Right atrium auricular region (tissue), 2 donors: ENCODE results near the gene GINS2. TPM values are rescaled to one million over a fixed set of nuclear protein-coding genes. Genes with fewer than 3 reads are reported as not detected.

ENCODE experiments used
- DNase-seq: peaks from one replicate; pipeline ENCODE4 v3.0.0-alpha.2; 2019; ENCODE audit warnings: low spot score
- H3K27ac ChIP-seq, 2 donors: fragments of 200-600 bp; sonication (generic); 1 replicate in 1 of 2; 2 replicates in 1 of 2; pipeline ENCODE4 v1.5.1; 2016 to 2019
- H3K27me3 ChIP-seq, 2 donors: fragments of 200-600 bp; sonication (generic); one replicate each; pipeline versions ENCODE4 v1.5.1 to v1.6.0; 2017 to 2019
- H3K36me3 ChIP-seq: fragments of 200-600 bp; sonication (generic); one replicate; pipeline ENCODE4 v1.5.1; 2016
- H3K4me1 ChIP-seq, 2 donors: fragments of 200-600 bp; sonication (generic); one replicate each; pipeline versions ENCODE4 v1.5.1 to v1.6.0; 2017 to 2019
- H3K4me3 ChIP-seq, 2 donors: fragments of 200-600 bp; sonication (generic); 1 replicate in 1 of 2; 2 replicates in 1 of 2; pipeline ENCODE4 v1.5.1; 2017 to 2019; ENCODE audit warnings: mild to moderate bottlenecking in 1 of 2, moderate library complexity in 1 of 2
- H3K9me3 ChIP-seq, 2 donors: fragments of 200-600 bp; sonication (generic); one replicate each; pipeline ENCODE4 v1.5.1; 2019
- total RNA-seq, 2 donors: library from RNA; depleted of rRNA; stranded (reverse); fragments of >200 nt; gene quantifications; one replicate each; pipeline ENCODE4 v1.1.0, GENCODE V29; 2016
- TF ChIP-seq, protein P1 (sequence below), 2 donors: fragments of 200-600 bp; sonication (generic); IDR thresholded peaks; one replicate each; pipeline ENCODE4 v1.5.1; 2019; ENCODE audit warnings: antibody characterized with exemption in 2 of 2

The GINS2 gene
- total RNA-seq, 2 donors from 2014 or later: 0.15 TPM; not detected in 1

DNA sequence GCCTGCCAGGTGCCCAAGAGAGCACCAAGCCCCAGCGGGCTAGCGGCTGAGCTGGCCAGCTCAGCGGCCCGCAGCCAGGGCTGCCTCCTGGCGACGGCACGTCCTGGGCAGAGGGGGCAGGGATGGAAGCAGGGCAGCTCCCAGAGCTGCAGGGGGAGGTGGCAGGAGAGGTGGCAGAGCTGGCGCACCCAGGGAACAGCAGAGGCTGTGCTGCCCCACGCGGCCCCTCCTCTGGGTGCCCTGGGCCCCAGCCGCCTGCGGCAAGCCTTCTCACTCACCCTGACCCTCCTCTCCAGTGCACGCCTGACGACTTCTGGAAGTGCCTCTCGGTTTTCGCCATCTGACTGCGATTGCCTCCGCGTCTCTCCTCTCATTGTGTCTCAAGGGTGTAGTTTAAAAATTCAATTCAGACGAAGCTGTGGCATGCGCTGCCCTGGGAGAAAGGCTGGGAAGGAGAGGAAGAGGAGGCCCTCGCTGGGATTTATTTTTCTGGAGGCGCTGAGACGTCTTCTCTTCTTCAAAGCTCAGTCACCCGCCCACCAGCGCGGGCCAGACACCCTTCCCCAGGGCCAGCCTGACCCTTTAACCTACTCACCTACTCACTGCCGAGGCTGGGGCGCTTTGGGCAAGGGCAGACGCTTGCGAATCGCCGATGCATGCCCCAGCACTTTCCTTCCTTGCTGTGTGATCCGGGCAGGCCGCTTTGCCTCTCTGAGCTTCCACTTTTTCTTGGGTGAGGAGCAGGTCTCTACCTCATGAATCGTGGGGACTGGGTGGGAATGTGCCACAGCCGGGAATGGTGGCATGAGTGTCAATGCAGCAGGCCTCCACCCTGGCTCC is 50.7 kb downstream of the GINS2 start:
- Histone ChIP-seq H3K27ac (peak overlapping the region; percentile 70 to 80), H3K4me3 (no peak overlapping the region), H3K27me3 (no peaks in the 10 kb centered on the region), H3K9me3 (no peaks in the 10 kb centered on the region), H3K4me1 (peaks cover 0 to 67% of the 10 kb centered on the region in 2 donors), H3K36me3 (peaks cover 7% of the 10 kb centered on the region)
- TF ChIP-seq, protein P1, sequence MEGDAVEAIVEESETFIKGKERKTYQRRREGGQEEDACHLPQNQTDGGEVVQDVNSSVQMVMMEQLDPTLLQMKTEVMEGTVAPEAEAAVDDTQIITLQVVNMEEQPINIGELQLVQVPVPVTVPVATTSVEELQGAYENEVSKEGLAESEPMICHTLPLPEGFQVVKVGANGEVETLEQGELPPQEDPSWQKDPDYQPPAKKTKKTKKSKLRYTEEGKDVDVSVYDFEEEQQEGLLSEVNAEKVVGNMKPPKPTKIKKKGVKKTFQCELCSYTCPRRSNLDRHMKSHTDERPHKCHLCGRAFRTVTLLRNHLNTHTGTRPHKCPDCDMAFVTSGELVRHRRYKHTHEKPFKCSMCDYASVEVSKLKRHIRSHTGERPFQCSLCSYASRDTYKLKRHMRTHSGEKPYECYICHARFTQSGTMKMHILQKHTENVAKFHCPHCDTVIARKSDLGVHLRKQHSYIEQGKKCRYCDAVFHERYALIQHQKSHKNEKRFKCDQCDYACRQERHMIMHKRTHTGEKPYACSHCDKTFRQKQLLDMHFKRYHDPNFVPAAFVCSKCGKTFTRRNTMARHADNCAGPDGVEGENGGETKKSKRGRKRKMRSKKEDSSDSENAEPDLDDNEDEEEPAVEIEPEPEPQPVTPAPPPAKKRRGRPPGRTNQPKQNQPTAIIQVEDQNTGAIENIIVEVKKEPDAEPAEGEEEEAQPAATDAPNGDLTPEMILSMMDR (IDR thresholded peaks at IDR 0.05): peak in 1 of 2 donors; percentile 37
- DNase-seq: no peak

DNA sequence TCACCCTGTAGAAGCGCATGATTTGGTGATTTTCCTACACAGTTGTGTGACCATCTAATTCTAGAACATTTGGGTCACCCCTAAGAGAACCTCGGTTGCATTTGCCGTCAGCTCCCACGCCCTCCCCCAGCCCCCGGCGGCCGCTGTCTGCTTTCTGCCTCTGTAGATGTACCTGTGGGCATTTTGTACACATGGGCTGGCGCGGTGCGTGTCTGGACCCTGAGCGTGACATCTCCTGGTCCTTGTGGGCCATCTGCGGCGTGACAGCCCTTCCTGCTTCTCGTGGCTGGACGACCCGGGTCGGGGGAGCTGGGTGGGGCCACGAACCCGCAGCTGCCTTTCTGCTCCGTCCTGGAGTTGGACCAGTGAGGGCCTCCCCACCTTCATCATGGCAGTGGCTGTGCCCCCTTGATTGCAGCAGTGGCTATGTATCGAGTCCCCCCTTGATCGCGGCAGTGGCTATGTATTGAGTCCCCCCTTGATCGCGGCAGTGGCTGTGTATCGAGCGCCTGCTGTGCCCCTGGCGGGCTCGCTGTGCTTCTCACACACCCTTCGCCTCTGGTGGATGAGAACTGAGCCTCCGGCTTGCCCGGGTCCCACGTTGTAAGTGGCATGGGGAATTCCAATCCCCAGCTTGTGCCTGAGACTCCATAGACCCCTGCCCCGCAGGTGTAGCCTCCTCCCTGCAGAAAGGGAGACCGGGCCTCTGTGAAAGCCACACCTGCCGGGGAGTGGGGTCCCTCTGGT is 51.5 kb downstream of the GINS2 start:
- Histone ChIP-seq H3K9me3 (no peaks in the 10 kb centered on the region), H3K4me3 (no peak overlapping the region), H3K4me1 (peaks cover 0 to 67% of the 10 kb centered on the region in 2 donors), H3K27me3 (no peaks in the 10 kb centered on the region), H3K27ac (peak overlapping the region; percentile 67 to 70), H3K36me3 (peaks cover 7% of the 10 kb centered on the region)
- DNase-seq: no peak
- TF ChIP-seq, protein P1 (IDR thresholded peaks at IDR 0.05): no peak

DNA sequence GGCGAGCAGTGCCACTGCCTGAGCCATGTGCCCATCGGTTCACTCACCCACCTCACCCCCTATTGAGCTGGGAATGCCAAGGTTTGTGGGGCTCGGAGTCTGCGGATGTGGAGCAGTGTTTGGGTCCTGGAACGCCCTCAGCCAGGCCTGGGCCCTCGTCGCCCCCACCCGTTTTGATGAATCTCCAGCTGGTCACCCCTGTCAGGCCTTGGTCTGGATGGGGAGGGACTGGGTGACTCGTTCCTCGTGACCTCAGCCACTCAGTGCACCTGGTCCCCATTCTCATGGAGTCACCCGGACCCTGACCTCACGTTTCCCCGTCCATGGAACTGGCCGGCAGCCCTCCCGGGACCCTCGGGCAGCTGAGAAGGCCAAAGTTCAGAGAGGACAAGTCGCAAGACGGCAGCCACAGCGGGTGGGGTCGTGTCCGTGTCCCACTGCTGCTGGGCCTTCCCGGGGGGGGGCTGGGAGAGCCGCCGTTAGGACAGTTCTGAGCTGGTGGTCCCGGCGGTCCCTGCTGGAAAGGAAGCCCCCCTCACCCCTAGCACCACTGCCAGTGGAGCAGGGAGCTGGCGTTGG is 52.4 kb downstream of the GINS2 start:
- H3K9me3 ChIP-seq: no peaks in the 10 kb centered on the region
- peaks cover 0 to 67% of the 10 kb centered on the region in 2 donors for H3K4me1 ChIP-seq
- no peak for DNase-seq
- TF ChIP-seq, protein P1 (IDR thresholded peaks at IDR 0.05): no peak
- H3K4me3 ChIP-seq: no peak overlapping the region
- H3K27me3 ChIP-seq: no peaks in the 10 kb centered on the region
- no peak overlapping the region for H3K27ac ChIP-seq
- H3K36me3 ChIP-seq: peaks cover 7% of the 10 kb centered on the region

DNA sequence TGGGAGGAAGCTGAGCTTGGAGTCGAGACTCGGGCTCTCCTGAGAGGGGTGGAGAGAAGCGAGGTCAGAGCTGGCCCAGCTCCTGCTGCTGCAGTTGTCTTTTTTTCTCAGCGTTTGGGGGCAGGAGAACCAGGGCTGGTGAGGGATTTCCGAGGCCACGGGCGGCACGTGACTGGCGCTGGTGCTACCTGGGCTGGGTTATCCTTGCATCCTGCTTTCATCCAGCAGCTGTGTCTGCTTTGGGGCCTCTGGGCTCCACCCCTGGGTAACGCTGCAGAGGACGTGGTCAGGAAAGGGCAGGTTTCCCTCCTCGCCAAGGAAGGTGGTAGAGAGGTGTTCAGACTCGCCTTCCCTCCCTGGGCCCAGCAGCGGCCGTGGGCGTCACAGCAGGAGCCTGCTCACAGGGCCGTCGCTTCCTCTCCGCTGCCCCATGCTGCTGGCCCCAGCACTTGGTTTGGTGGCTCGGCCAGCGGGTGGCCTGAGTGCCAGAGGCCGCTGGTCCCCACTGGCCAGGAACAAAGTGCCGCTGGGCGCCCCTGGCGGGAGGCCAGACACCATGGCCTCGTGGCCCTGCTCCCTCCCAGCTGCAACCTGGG is 53.1 kb downstream of the GINS2 start:
- DNase-seq: no peak
- H3K27ac ChIP-seq: no peak overlapping the region
- H3K4me1 ChIP-seq: peaks cover 0 to 65% of the 10 kb centered on the region in 2 donors
- peaks cover 7% of the 10 kb centered on the region for H3K36me3 ChIP-seq
- H3K4me3 ChIP-seq: no peak overlapping the region
- TF ChIP-seq, protein P1 (IDR thresholded peaks at IDR 0.05): no peak
- no peaks in the 10 kb centered on the region for H3K9me3 ChIP-seq
- H3K27me3 ChIP-seq: no peaks in the 10 kb centered on the region

DNA sequence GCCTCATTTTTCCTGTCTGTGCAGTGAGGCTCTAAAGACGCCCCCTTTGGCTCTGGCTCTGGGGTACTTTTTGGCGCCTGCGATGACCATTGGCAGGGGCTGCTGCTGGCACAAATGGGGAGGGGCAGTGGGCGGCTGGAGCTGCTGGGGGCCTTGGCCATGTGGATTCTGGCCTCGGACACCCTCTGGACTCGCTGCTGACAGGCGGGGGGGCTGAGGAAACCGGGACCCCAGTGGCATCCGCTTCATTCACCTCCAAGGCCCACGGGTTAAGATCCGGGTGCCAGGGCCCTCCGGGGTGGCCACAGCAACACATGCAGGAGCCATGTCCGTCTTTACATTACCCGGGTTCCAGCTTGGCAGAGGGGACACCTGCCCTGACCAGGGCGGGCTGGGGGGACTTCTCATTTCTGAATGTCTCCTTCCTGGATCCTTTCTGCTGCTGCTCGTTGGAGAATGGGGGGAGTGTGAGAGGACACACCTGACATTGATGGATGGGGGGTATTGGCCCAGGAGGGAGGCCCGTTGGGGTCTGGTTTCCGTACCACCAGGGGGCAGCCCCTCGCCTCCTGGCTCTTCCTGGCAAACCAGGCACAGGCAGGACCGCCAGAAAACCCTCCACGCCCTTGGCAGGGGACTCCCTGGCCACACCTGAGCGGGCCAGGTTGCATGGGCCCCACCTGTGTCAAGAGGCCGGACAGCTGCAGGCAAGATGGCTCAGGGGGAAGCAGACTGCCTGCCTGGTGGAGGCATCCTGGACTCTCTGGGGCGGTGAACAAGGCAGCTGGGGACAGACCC is 53.8 kb downstream of the GINS2 start:
- peaks cover 0 to 58% of the 10 kb centered on the region in 2 donors for H3K4me1 ChIP-seq
- H3K36me3 ChIP-seq: peaks cover 7% of the 10 kb centered on the region
- peaks cover under 1 to 2% of the 10 kb centered on the region in 2 donors for H3K9me3 ChIP-seq
- TF ChIP-seq, protein P1 (IDR thresholded peaks at IDR 0.05): no peak
- H3K27me3 ChIP-seq: no peaks in the 10 kb centered on the region
- DNase-seq: no peak
- no peak overlapping the region for H3K4me3 ChIP-seq
- no peak overlapping the region for H3K27ac ChIP-seq
